Mucosa of stomach (tissue), 1 donor: Measurements from ENCODE around the gene IRX2.

Source experiments
- H3K27me3 ChIP-seq: one replicate; pipeline ENCODE4 v1.7.0; 2013; ENCODE audit warnings: mild to moderate bottlenecking, low read length; ENCODE audit not compliant: control insufficient read depth, insufficient read depth
- H3K36me3 ChIP-seq: one replicate; pipeline ENCODE4 v1.7.0; 2013; ENCODE audit warnings: low read length; ENCODE audit not compliant: control insufficient read depth, insufficient read depth
- H3K4me1 ChIP-seq: one replicate; pipeline ENCODE4 v1.7.0; 2013; ENCODE audit warnings: mild to moderate bottlenecking, low read length; ENCODE audit not compliant: control insufficient read depth, insufficient read depth
- H3K4me3 ChIP-seq: one replicate; pipeline ENCODE4 v1.7.0; 2013; ENCODE audit warnings: low read length
- H3K9ac ChIP-seq: one replicate; pipeline ENCODE4 v1.7.0; 2013; ENCODE audit warnings: mild to moderate bottlenecking, low read length, moderate library complexity
- H3K9me3 ChIP-seq: one replicate; pipeline ENCODE4 v1.7.0; 2013; ENCODE audit warnings: mild to moderate bottlenecking, low read length, moderate library complexity; ENCODE audit not compliant: control insufficient read depth
- donor health status: Pancreatic carcinoma.

The IRX2 gene

DNA sequence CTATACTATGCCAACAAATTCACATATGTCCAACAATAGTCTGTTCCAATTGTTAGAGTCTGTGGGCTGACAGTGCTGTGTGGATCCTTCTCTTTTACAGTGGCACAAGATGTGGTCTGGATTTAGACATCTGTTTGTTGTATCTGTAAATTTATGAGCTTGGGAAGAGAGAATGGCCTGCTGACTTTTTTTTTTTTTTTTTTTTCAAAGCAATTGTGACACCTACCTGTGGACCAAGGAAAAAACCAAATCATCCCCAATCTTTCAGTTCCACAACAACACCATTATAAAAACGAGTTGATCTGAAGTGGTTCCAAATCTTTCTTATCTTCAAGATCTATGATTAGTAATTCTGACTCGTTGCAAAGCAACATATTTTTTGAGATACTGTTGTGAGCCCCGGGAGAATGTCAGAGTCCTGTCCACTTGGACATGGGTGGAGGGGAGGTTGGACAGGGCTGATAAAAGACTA lies 4.9 kb downstream of the IRX2 start:
- Histone ChIP-seq H3K4me3 (no peak overlapping the region), H3K9ac (no peak overlapping the region), H3K36me3 (no peaks in the 10 kb centered on the region), H3K9me3 (no peaks in the 10 kb centered on the region), H3K4me1 (no peaks in the 10 kb centered on the region), H3K27me3 (peaks cover 82% of the 10 kb centered on the region)

- Histone ChIP-seq H3K27me3 (peaks cover 88% of the 10 kb centered on the region), H3K9ac (no peak overlapping the region), H3K9me3 (no peaks in the 10 kb centered on the region), H3K4me3 (no peak overlapping the region), H3K4me1 (no peaks in the 10 kb centered on the region), H3K36me3 (no peaks in the 10 kb centered on the region)
Observed at GRCh38 chr5:2744485-2744884, 7.0 kb downstream of the IRX2 start.

DNA sequence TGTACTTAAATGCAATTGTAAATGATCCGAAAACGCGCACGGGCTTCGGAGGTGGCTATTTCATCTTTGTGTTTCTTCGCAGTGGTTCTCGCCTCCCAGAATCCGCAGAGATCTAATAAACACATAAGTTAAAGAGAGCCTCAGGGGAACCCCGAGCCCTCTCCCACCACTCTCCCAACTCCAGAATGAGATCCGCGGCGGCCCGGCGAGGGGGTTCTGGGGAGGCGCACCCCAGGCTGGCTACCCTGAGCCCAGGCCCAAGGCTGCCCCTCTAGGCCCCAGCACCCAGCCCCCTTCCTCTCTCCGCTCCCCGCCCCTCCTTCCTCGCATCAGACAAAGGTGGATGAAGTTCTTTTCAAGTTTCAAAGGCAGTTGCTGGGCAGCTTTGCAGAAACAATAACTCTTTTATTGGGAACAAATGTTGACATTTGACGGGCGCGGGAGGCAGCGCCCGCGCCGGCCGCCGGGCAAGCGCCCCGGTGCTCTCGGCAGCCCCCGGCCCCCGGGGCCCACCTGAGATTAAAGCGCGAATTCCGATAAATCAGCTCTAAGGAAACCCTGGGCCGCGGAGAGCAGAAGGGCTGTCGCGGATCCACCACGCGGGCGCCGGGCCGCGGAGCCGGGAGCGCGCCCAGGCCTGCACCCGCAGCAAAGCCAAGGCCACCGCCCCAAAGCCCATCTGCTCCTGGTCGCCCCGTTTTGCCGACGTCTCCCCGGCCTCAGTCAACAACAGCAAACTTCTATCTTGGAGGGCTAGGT lies 8.4 kb downstream of the IRX2 start:
- H3K27me3 ChIP-seq = peaks cover 86% of the 10 kb centered on the region
- no peaks in the 10 kb centered on the region for H3K9me3 ChIP-seq
- no peak overlapping the region for H3K4me3 ChIP-seq
- H3K4me1 ChIP-seq = no peaks in the 10 kb centered on the region
- H3K9ac ChIP-seq = no peak overlapping the region
- H3K36me3 ChIP-seq = no peaks in the 10 kb centered on the region

DNA sequence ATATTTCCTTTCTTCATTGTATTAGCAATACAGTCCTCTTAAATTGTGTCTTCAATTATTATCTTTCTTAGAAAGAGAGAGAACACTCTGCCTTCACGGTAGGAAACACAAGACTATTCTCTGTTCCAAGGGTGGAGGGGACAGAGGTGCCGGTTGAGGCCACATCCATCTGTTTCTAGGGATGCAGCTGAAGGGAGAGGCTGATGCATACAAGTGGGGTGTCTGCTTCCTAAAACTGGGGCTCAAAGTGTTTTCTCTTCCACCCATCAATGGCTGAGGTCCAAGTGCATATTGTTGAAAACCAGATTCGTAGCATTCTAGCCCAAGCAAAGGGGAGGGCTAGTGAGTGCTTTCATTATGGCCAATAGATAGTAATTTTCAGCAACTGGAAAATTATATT lies 9.5 kb downstream of the IRX2 start:
- no peaks in the 10 kb centered on the region for H3K4me1 ChIP-seq
- H3K27me3 ChIP-seq = peaks cover 88% of the 10 kb centered on the region

DNA sequence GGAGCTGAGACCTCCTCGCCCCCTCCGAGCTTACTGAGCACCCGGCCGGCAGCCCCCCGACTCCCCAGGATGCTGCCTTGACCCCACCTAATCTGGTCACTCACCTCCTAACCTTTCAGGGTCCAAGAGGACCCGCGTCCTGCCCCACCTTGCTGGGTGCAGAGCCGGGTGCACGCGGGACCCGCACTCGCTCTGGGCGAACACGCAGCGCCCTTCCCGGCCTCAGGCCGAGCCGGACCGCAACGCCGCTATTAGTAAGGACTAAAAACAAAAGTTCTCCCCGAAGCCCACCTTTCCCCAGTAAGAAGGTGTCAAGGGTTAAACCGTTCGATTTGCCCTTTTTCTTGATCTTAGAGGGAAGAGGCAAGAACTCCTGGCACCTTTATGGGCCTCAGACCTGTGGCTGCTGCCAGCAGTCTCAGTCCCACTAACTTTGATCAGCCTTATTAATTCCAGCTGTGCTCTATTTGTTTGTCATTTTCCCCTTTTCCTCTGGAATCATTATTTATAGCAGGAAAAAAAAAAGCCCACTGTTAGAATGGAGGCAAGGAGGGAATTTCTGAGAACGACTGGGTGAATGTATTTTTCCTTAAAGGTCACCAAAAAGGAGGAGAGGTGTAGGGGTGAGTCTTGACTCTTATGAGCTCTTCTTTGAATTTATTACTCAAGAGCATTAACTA lies 10.5 kb downstream of the IRX2 start:
- H3K27me3 ChIP-seq = peaks cover 87% of the 10 kb centered on the region
- H3K4me1 ChIP-seq = no peaks in the 10 kb centered on the region
- no peak overlapping the region for H3K4me3 ChIP-seq
- no peaks in the 10 kb centered on the region for H3K36me3 ChIP-seq
- no peaks in the 10 kb centered on the region for H3K9me3 ChIP-seq
- no peak overlapping the region for H3K9ac ChIP-seq

More for the DNA sequence above, 9.5 kb downstream of the IRX2 start:
- no peaks in the 10 kb centered on the region for H3K9me3 ChIP-seq
- H3K36me3 ChIP-seq = no peaks in the 10 kb centered on the region
- H3K4me3 ChIP-seq = no peak overlapping the region
- H3K9ac ChIP-seq = no peak overlapping the region

DNA sequence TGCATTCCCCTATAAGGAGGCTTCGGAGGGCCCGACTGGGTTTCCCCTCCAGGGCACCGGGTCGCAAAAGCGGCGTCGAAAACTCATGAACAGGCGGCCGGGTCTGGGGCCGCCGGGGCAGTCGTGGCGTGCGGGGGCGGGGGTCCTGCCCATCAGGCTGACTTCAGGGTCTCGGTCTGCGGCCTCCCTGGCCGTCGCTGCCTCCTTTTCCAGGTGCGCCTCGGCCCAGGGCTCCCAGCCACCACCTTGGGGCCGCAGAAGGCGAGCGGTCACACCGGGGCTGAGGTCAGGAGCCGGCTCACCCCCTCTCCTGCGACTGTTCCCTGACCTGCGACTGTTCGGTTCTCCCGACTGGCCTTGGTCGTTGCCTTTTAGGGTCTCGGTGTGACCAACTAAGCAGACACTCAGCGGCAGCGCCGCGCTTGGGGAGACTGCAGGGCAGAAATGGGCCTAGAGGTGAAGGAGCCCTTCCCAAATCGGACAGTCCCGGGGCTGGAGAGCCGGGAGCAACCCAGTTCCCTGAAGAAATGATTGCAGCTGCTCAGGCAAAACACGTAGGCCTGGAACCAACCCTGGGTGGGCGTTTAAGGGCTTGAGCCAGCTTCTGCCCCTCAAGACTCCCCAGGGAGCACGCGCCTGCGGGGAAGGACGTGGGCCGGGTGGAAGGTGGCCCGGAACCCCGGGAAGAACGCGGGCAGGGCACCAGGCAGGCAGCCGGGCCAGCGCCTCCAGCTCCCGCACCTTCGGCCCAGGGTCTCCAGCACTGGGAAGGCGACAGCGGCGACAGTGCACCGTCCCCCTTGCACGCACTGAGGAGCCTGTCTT lies 11.2 kb downstream of the IRX2 start:
- H3K4me3 ChIP-seq = no peak overlapping the region
- no peaks in the 10 kb centered on the region for H3K9me3 ChIP-seq
- peaks cover 79% of the 10 kb centered on the region for H3K27me3 ChIP-seq
- no peaks in the 10 kb centered on the region for H3K36me3 ChIP-seq
- no peak overlapping the region for H3K9ac ChIP-seq
- H3K4me1 ChIP-seq = no peaks in the 10 kb centered on the region

DNA sequence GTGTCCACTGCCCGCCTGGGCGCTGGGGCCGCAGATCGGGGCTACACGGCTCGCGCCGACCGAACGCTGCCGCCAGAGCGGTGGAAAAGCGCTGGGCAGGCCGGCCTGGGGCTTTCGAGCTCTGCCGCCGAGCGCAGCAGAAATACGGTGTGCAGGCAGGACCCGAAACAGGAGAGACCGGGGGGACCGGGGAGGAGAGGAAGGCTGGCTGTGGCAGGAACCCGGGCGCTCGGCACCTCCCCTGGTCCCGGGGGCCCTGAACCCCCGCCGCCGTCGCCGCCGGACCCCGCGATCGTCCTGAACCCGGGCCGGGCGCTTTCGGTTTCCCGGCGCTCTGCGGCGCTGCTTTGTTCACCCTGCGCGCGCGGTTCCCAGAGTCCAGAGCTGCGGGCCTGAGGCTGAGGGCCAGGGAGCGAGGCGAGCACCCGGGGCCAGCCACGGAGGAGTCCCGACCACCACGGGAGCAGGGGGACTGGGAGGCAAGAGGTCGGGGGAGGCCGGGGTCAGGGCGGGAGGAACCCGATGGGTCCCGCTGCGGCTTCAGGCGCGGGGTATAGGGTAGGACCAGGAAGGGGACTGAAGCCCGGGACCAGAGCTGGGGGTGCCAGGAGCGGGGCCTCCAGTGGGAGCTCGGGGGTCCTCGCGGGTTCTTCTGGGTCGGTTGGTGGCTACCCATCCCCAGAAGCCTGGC lies 12.0 kb downstream of the IRX2 start:
- peaks cover 73% of the 10 kb centered on the region for H3K27me3 ChIP-seq
- H3K9ac ChIP-seq = no peak overlapping the region
- H3K9me3 ChIP-seq = no peaks in the 10 kb centered on the region
- H3K4me3 ChIP-seq = no peak overlapping the region
- no peaks in the 10 kb centered on the region for H3K36me3 ChIP-seq
- H3K4me1 ChIP-seq = no peaks in the 10 kb centered on the region

GRCh38 chr5:2738700-2739359 lies 12.6 kb downstream of the IRX2 start:
- no peaks in the 10 kb centered on the region for H3K4me1 ChIP-seq
- H3K4me3 ChIP-seq = no peak overlapping the region
- H3K27me3 ChIP-seq = peaks cover 67% of the 10 kb centered on the region
- H3K9me3 ChIP-seq = no peaks in the 10 kb centered on the region
- no peak overlapping the region for H3K9ac ChIP-seq
- H3K36me3 ChIP-seq = no peaks in the 10 kb centered on the region

- Histone ChIP-seq H3K4me1 (no peaks in the 10 kb centered on the region), H3K4me3 (no peak overlapping the region), H3K36me3 (no peaks in the 10 kb centered on the region), H3K9ac (no peak overlapping the region), H3K27me3 (peaks cover 61% of the 10 kb centered on the region), H3K9me3 (no peaks in the 10 kb centered on the region)
Observed at GRCh38 chr5:2738156-2738699, 13.2 kb downstream of the IRX2 start.

DNA sequence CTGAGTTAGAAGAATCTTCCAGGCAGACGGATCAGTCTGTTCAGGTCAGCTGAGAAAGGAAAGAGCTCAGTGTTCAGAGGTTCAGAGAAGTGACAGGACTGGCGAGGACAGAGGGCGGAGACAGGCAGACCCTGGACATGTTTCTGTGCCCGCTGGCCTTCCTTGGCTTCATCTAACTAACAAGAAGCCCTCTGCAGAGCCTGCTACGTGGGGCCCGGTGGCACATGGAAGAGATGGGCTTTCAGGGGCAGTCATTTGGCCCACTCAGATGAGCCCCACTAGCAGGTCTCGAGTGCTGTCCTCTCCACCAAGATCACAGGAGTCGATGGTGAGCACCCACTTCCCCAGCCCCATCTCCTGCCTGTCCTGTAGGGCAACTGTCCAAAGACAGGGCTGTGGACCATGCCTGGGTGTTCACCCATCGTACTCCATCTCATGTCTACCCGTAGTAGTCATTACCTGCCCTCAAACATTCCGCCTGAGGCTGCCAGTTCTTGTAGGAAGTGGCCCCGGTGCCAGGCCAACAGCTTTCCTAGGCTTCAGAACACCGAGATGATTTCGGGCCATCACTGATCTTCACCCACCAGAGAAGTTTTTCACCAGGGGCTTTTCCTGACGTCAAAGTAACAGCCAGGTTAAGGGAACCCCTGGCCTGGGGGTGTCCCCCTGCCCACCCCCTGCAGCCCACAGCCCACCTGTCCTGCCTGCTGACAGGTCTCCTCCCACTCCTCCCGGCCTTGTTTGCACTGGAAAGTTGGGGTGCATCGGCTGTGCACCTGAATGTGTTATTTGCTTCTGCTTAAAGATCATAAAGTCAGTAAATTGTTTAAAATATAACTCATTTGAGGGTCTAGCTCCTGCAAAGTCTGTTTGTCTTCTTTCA lies 14.0 kb downstream of the IRX2 start:
- Histone ChIP-seq H3K27me3 (peaks cover 58% of the 10 kb centered on the region), H3K36me3 (no peaks in the 10 kb centered on the region), H3K9me3 (no peaks in the 10 kb centered on the region), H3K4me1 (no peaks in the 10 kb centered on the region), H3K9ac (no peak overlapping the region), H3K4me3 (no peak overlapping the region)
